Ovary (tissue), 1 donor: ENCODE data around the gene TNIP1.

ENCODE experiments used
- EP300 ChIP-seq: sonication (generic); formaldehyde crosslinking; IDR thresholded peaks from one replicate; pipeline ENCODE4 v1.6.1; 2017; ENCODE audit warnings: antibody characterized with exemption
- POLR2A ChIP-seq: fragments of 450-650 bp; IDR thresholded peaks from one replicate; pipeline ENCODE4 v1.6.1; 2017; ENCODE audit warnings: antibody characterized with exemption, mild to moderate bottlenecking, moderate library complexity

DNA sequence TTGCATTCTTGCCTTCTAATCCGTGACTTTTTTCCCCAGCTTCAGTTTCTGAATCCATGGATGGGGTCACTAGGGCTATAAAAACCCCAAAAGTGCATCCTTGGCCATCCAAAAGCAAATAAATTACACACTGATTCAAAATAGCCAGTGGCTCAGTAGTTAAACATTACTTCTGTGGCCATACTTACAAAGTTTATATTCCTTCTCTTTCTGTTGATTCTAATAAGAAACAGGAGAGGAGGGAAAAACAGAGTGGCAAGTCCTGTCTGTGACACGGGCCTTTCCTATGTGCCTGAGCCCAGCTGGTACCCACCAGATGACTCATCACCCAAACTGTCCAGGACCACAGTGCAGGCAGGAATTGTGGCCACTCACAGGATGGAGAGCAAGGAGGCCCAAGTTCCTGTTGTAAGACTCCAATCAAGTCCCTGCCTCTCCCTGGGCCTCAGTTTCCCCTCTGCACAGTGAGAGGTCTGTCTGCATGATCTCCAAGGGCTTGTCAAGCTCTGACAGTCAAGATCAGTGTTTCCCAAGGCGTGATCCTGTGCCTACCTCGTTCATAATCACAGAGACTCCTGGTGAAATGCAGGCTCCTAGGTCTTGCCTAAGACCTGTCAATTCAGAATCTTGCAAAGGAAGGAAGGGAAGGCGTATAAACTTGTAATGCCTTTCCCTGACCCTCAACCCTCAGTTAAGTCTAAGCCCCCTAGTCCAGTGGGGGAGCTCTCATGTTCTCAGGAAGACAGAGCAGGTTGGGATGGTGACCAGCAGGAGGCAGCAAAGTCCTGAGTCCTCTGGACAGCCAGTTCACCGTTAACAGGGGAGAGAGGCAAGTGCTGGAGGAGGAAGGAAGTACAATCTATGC is 29.5 kb downstream of the TNIP1 start:
- TF ChIP-seq EP300 (no peak), POLR2A (no peak)
